ENCODE measurements around the gene PDE4A.

- TF ChIP-seq POLR2A (IDR thresholded peaks at IDR 0.05) (no peak), CTCF (IDR thresholded peaks at IDR 0.05 in 4 of 5, conservative IDR thresholded peaks at IDR 0.05 in 1 of 5) (no peak)
Measured at GRCh38 chr19:10464456-10464855, 44.1 kb downstream of the PDE4A start.

Measured in gastrocnemius medialis (tissue), 4 donors.